Brain microvascular endothelial cell (primary cell): Measurements from ENCODE around the gene PLA2G5.

ENCODE experiments used
- DNase-seq: peaks from one replicate; pipeline ENCODE4 v3.0.0-alpha.2; 2020
- H3K27ac ChIP-seq: fragments of 250-450 bp; sonication (Bioruptor Pico); 2 replicates; pipeline ENCODE4 v1.5.1; 2020; ENCODE audit warnings: mild to moderate bottlenecking, moderate library complexity
- H3K27me3 ChIP-seq: fragments of 250-450 bp; sonication (Bioruptor Pico); replicated peaks from 2 replicates; pipeline ENCODE4 v1.5.1; 2020; ENCODE audit warnings: mild to moderate bottlenecking
- H3K36me3 ChIP-seq: fragments of 250-450 bp; sonication (Bioruptor Pico); replicated peaks from 2 replicates; pipeline ENCODE4 v1.5.1; 2020; ENCODE audit warnings: mild to moderate bottlenecking
- H3K4me3 ChIP-seq: 2 replicates; pipeline ENCODE4 v1.5.1; 2011; ENCODE audit warnings: low read depth, mild to moderate bottlenecking, control low read depth, low read length, moderate library complexity
- in situ Hi-C: cut with HindIII; loops from 2 replicates; pipeline ENCODE4 v1.10.0; 2017; ENCODE audit warnings: low sequenced_read_pairs, low pct_ligation_motif_present
- TF ChIP-seq, protein P1 (sequence below): IDR thresholded peaks from 2 replicates; pipeline ENCODE4 v1.5.1; 2011; ENCODE audit warnings: low read depth, mild to moderate bottlenecking, moderate library complexity, low read length, control low read depth, inconsistent platforms; ENCODE audit errors: missing control alignments

The PLA2G5 gene

GRCh38 chr1:20115916-20116315 is 45.9 kb downstream of the PLA2G5 start:
- Histone ChIP-seq H3K4me3 (no peak overlapping the region), H3K36me3 (no peaks in the 10 kb centered on the region), H3K27ac (no peak overlapping the region), H3K27me3 (no peaks in the 10 kb centered on the region)
- TF ChIP-seq, protein P1, sequence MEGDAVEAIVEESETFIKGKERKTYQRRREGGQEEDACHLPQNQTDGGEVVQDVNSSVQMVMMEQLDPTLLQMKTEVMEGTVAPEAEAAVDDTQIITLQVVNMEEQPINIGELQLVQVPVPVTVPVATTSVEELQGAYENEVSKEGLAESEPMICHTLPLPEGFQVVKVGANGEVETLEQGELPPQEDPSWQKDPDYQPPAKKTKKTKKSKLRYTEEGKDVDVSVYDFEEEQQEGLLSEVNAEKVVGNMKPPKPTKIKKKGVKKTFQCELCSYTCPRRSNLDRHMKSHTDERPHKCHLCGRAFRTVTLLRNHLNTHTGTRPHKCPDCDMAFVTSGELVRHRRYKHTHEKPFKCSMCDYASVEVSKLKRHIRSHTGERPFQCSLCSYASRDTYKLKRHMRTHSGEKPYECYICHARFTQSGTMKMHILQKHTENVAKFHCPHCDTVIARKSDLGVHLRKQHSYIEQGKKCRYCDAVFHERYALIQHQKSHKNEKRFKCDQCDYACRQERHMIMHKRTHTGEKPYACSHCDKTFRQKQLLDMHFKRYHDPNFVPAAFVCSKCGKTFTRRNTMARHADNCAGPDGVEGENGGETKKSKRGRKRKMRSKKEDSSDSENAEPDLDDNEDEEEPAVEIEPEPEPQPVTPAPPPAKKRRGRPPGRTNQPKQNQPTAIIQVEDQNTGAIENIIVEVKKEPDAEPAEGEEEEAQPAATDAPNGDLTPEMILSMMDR = no peak
- in situ Hi-C loops = no loop called here
- DNase-seq = no peak

GRCh38 chr1:20117236-20117635 is 47.2 kb downstream of the PLA2G5 start:
- H3K27me3 ChIP-seq = no peaks in the 10 kb centered on the region
- TF ChIP-seq, protein P1 = no peak
- H3K27ac ChIP-seq = no peak overlapping the region
- H3K4me3 ChIP-seq = no peak overlapping the region
- no peak for DNase-seq
- H3K36me3 ChIP-seq = no peaks in the 10 kb centered on the region
- in situ Hi-C loops = no loop called here

- in situ Hi-C loops = no loop called here
- Histone ChIP-seq H3K36me3 (no peaks in the 10 kb centered on the region), H3K27ac (no peak within 1 kb of the TSS), H3K27me3 (no peaks in the 10 kb centered on the region), H3K4me3 (no peak within 1 kb of the TSS)
- TF ChIP-seq, protein P1 = no peak
- no peak for DNase-seq
Measured at GRCh38 chr1:20119347-20119746, 49.4 kb downstream of the PLA2G5 start, which contains the start of gene PLA2G2D. PLA2G2D (minus strand) TSS chr1:20119536; CDS start chr1:20119498, 38 bp downstream.

- no peak for DNase-seq
- Histone ChIP-seq H3K27ac (no peak overlapping the region), H3K36me3 (no peaks in the 10 kb centered on the region), H3K27me3 (no peaks in the 10 kb centered on the region), H3K4me3 (no peak overlapping the region)
- in situ Hi-C loops = no loop called here
- TF ChIP-seq, protein P1 = no peak
Measured at GRCh38 chr1:20120796-20121195, 50.8 kb downstream of the PLA2G5 start.

DNA sequence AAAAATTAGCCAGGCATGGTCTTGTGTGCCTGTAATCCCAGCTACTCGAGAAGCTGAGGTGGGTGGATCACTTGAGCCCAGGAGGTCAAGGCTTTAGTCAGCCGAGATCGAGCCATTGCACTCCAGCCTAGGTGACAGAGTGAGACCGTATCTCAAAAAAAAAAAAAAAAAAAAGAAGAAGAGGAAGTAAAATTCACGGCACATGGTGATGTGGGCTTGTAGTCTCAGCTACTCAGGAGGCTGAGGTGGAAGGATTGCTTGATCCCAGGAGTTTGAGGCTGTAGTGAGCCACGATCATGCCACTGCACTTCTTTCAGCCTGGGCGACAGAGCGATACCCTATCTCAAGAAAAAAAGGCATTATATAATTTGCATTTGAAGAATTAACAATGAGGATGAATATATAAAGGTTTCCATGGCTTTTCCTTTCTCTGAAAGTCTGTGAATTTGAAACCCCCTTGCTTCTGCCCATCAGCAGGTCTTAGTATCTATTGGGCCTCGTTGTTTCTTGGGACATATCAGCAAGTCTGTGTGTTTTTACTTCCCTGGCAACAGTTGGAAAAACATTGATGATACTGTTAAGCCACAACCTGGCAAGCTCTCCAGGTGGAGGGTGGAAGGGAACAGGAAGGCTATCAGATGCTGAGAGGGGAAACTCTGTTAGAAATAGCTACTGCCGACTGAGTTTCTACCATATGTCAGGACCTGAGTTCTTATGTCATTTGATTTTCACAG is 53.9 kb downstream of the PLA2G5 start:
- DNase-seq = no peak
- in situ Hi-C loops = no loop called here
- TF ChIP-seq, protein P1 = no peak
- H3K27me3 ChIP-seq = no peaks in the 10 kb centered on the region
- no peak overlapping the region for H3K4me3 ChIP-seq
- no peaks in the 10 kb centered on the region for H3K36me3 ChIP-seq
- H3K27ac ChIP-seq = no peak overlapping the region

DNA sequence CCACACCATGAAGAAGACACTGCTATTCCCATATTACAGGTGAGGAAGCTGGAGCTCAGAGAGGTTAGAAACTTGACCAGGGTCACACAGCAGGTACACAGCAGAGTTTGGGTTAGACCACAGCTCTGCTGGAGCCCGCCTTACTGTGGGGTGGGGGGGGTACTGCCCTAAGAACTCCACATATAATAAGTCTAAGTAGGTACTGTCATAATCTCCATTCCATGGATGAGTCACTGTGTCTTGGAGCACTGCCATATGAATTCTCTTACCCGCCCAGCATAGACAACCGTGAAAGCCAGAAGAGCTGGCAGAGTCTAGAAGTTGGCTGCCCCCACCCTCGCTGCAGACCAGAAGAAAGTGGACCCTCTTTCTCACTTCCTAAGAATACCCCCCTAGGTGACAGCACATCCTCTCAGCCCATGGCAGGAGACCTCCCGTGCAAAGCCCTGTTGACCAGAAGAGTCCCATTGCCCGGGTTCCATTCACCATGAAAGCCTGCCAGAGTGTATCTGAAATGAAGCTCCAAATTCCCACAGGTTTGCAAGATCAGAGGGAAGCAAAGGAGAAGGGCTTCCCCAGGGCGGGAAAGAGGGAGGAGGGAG is 54.6 kb downstream of the PLA2G5 start:
- peak; percentile 79 for DNase-seq
- H3K36me3 ChIP-seq = no peaks in the 10 kb centered on the region
- H3K27me3 ChIP-seq = no peaks in the 10 kb centered on the region
- TF ChIP-seq, protein P1 = no peak
- no peak overlapping the region for H3K27ac ChIP-seq
- no peak overlapping the region for H3K4me3 ChIP-seq
- in situ Hi-C loops = no loop called here
